Measurements from ENCODE around the gene KRTAP9-3.
"Not testable (repeated sequence)": the region's sequence is repeated elsewhere in the genome, so short reads cannot be mapped to it uniquely, and the experiment has no call there.

The KRTAP9-3 gene, protein sequence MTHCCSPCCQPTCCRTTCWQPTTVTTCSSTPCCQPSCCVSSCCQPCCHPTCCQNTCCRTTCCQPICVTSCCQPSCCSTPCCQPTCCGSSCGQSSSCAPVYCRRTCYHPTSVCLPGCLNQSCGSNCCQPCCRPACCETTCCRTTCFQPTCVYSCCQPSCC

DNA sequence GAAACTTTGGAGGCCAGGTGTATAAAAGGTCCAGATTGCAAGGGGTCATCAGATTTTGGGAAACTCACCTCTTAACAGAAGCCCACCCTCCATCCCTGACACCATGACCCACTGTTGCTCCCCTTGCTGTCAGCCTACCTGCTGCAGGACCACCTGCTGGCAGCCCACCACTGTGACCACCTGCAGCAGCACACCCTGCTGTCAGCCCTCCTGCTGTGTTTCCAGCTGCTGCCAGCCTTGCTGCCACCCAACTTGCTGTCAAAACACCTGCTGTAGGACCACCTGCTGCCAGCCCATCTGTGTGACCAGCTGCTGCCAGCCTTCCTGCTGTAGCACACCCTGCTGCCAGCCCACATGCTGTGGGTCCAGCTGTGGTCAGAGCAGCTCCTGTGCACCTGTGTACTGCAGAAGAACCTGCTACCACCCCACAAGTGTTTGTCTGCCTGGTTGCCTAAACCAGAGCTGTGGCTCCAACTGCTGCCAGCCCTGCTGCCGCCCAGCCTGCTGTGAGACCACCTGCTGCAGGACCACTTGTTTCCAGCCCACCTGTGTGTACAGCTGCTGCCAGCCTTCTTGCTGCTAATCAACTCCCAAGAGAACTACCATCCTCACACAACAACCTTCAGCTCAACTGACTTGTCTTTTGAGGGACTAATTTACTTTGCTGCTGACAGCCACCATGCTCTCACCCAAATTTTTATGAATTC lies at the start of gene KRTAP9-3:
Gene KRTAP9-3 (plus strand): TSS at position 51 of the 707 bp plus-strand sequence. CDS start 53 bp downstream, at position 104.
- FAIRE-seq: not testable (repeated sequence)

DNA sequence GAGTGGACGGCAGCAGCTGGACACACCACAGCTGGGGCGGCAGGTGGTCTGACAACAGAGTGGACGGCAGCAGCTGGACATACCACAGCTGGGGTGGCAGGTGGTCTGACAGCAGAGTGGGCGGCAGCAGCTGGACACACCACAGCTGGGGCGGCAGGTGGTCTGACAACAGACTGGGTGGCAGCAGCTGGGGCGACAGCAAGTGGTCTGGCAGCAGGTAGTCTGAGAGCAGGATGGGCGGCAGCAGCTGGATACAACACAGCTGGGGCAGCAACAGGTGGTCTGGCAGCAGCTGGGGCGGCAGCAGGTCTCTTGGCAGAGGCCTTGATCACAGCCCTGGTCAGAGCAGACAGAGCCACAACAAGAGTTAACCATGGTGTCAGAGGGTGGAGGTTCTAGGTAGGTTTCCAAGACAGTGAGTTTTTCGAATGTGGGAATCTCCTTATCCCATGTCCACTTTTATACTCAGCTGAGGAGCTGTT lies 47.7 kb upstream of the KRTAP9-3 start, which contains the start of gene KRTAP4-1:
Gene KRTAP4-1 (minus strand): TSS at position 432 of the 482 bp plus-strand sequence. CDS start 57 bp downstream, at position 375.
- FAIRE-seq: no peak

DNA sequence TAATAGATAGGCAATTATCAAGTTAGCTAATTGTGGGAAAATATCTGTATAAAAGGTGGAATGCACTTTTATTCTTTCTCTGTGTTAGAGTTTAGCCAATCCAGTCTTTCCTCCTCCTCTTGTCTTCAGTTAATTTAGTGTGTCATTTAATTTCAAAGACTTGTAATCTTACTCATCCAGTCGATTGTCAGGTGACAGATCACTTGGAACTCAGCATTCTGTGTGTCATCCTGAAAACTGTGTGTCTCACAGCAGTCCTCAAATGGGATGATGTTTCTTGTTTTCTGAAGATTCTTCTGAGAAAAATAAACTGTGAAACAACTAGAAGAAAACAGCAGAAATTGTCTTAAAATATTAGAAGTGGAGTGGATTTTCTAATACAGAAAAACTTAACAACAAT lies 47.2 kb upstream of the KRTAP9-3 start:
- no peak for FAIRE-seq

DNA sequence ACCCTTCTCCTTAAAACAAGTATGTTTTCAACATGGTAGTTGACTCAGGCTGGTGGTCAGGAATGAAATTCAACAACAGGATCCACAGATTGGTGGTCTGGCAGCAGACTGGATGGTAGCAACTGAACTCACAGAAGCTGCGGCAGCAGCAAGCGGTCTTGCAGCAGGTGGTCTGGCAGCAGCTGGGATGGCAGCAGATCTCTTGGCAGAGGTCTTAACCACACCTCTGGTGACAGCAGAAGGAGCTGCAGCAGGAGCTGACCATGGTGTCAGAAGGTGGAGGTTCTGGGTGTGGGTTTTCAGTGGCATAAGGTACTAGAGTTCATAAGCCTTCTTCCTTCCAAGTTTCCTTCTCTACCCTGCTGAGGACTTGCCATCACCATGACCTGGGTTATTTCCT lies 45.4 kb upstream of the KRTAP9-3 start:
- FAIRE-seq: no peak

DNA sequence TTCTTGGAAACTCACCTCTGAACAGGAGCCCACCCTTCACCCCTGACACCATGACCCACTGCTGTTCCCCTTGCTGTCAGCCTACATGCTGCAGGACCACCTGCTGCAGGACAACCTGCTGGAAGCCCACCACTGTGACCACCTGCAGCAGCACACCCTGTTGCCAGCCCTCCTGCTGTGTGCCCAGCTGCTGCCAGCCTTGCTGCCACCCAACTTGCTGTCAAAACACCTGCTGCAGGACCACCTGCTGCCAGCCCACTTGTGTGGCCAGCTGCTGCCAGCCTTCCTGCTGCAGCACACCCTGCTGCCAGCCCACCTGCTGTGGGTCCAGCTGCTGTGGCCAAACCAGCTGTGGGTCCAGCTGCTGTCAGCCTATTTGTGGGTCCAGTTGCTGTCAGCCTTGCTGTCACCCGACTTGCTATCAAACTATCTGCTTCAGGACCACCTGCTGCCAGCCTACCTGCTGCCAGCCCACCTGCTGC lies 42.4 kb upstream of the KRTAP9-3 start, which contains the start of gene KRTAP9-1:
Gene KRTAP9-1 (plus strand): TSS at position 51 of the 482 bp plus-strand sequence. CDS start 0 bp downstream, at position 51.
- not testable (repeated sequence) for FAIRE-seq

DNA sequence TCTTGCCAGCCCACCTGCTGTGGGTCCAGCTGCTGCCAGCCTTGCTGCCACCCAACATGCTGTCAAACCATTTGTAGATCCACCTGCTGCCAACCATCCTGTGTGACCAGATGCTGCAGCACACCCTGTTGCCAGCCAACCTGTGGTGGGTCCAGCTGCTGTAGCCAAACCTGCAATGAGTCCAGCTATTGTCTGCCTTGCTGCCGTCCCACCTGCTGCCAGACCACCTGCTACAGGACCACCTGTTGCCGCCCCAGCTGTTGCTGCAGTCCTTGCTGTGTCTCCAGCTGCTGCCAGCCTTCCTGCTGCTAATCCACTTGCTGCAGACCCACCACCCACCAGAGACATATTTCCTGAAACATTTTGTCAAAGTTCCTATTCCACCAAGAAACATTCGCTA lies 41.9 kb upstream of the KRTAP9-3 start:
- no peak for FAIRE-seq

DNA sequence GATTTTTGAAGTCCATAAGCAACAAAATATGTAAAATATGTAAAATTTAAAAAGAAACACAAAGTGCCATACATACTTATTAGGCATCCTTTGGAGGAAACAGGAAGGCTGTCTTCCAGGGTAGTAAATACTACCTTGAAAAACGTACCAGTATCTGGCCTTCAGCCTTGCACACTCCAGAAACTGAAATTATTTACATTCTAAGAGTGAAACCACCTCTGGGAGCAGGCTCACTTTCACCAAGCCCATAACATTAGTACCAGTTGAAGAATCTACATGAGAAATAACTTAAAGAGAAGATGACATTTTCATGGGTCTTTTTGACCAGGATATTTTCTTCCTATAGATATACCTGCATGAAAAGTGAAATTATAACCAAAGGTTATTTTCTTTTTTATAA lies 36.2 kb upstream of the KRTAP9-3 start:
- no peak for FAIRE-seq

DNA sequence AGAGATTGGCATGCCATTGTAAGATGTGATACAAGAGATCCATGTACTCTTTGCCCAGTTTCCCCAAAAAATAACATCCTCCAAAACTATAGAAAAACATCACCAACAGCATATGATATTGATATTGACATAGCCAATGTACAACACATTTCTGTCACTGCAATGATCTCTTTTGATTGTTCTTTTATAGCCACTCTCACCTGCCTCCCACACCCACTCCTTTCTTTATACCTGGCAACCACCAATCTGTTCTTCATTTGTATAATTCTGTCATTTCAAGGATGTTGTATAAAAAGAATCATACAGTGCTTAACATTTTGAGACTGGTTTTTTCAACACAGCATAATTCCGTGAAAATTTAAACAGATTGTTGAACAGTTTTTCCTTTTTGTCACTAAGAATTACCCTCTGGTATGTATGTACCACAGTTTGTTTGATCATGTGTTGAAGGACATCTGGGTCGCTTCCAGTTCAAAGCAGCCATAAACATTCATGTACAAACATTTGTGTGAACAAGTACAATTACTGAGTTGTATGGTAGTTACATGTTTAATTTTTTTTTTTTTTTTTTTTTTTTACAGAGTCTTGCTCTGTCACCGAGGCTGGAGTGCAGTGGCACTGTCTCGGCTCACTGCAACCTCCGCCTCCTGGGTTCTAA lies 32.7 kb upstream of the KRTAP9-3 start:
- FAIRE-seq: no peak

DNA sequence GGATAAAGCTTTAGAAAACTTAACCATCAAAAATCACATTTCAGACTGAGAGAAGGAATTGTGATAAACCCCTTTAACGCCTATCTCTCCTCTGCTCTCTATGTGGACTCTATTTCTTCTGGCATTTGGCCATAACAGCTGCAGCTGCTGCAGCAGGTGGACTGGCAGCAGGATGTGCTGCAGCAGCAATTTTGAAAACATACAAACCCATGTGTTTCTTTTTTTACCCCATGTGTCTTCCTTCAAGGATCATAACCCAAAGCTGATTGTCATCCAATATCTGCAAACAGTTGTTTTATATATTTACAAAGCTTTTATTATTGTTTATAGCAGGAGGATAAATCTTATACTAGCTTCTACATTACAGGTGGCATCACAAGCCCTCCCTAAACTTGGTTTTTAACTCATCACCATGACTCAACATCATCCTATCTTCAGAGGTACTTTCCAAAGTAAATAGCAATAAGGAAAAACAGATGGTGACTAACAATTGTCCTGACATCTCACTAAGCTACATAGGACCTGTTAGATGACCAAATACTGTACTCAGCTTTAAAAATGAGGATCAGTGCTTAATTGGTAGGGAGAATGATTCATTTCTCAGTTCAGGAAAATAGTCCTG lies 20.3 kb upstream of the KRTAP9-3 start:
- FAIRE-seq: no peak

DNA sequence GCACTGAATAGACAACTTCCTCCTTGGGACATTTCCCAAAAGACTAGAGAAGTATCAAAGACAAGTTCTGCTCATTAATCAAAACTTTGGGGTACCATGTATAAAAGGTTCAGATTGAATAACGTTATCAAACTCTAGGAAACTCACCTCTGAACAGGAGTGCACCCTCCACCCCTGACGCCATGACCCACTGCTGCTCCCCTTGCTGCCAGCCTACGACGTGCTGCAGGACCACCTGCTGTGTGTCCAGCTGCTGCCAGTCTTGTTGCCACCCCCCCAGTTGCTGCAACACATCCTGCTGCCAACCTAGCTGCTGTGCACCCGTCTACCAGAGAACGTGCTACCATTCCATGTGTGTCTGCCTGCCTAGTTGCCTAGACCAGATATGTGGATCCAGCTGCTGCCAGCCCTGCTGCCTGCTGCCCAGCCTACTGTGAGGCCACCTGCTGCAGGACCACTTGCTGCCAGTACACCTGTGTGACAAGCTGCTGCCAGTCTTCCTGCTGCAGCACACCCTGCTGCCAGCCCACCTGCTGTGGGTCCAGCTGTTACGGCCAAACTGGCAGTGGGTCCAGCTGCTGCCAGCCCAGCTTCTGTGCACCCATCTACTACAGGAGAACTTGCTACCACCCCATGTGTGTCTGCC lies 19.6 kb upstream of the KRTAP9-3 start:
- FAIRE-seq: no peak

DNA sequence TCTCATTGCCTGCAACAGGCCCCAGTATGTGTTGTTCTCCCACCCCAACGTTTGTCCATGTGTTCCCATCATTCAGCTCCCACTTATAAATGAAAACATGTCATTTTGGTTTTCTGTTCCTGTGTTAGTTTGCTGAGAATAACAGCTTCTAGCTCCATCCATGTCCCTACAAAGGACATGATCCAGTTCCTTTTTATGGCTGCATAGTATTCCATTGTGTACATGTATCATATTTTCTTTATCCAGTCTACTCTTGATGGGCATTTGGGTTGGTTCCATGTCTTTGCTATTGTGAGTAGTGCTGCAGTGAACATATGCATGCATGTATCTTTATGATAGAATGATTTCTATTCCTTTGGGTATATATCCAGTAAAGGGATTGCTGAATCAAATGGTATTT lies 16.6 kb upstream of the KRTAP9-3 start:
- no peak for FAIRE-seq

DNA sequence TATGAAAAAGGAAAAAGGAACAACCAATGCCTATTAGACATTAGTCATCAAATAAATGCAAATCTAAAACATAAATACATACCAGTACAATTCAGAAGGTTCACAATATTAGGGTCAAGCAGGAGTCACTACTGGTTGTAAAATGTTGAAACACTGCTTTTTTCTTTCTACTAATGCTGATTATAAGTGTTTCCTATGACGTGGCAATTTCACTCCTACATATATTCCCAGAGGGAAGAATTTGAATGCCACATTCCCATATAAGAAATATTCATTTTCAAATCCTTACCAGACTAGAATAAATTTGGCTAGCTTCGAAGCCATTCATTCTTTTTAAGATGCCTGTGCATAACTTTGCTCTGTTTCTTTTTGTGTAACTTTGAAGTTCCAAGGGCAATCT lies 8.4 kb upstream of the KRTAP9-3 start:
- FAIRE-seq: no peak

DNA sequence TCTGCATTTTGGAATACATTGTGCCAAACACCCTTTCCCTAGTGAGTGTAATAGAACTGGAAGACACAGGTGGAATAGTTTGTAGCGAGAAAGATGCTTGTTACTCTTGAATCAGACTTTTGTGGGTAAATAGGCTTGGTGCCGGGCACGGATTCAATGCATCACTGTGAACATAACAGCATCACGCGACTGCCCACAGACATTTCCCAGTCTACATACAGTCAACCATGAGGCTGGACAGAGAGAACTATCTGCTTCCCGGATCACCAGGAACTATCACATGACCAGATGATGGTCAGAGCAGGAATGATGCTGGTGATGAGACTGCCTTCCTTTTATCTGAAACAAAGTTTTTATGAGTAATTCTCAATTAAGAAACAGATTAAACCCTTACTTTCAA lies 6.2 kb upstream of the KRTAP9-3 start:
- no peak for FAIRE-seq

DNA sequence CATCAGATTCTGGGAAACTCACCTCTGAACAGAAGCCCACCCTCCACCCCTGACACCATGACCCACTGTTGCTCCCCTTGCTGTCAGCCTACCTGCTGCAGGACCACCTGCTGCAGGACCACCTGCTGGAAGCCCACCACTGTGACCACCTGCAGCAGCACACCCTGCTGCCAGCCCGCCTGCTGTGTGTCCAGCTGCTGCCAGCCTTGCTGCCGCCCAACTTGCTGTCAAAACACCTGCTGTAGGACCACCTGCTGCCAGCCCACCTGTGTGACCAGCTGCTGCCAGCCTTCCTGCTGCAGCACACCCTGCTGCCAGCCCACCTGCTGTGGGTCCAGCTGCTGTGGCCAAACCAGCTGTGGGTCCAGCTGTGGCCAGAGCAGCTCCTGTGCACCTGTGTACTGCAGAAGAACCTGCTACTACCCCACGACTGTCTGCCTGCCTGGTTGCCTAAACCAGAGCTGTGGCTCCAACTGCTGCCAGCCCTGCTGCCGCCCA lies 5.6 kb upstream of the KRTAP9-3 start, which contains the start of gene KRTAP9-2:
Gene KRTAP9-2 (plus strand): TSS at position 51 of the 498 bp plus-strand sequence. CDS start 7 bp downstream, at position 58.
- not testable (repeated sequence) for FAIRE-seq

DNA sequence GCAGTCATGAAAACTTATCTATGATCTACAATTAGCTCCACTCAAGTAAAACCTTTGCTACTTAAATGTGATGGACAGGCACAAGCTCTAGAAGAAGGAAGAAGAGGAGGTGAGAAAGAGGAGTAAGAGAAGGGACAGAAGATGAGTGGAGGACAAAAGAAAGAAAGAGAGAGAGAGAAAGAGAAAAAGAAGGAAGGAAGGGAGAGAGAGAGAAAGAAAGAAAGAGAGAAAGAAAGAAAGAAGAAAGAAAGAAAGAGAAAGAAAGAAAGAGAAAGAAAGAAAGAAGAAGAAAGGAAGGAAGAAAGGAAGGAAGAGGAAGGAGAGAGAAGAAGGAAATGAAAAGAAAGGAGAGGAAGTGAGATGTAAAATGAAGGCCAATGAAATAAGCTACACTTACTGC lies 2.2 kb upstream of the KRTAP9-3 start:
- FAIRE-seq: no peak

DNA sequence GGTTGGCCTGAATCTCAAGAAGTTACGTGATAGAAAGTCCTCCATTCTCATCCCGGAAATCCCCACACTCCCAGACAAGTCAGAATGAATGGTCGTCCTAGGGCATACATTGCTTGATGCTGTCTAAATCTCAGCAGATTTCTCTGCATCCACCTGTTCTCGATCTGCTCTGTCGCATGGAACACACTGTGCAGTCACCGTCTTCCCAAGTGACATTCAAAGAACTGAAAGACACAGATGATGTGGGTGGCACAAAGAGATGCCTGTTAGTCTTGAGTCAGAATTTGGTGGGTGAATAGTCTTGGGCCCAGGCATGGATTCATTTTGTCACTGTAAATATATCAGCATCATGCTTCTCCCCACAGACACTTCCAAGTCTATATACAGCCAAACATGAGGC lies 518 bp upstream of the KRTAP9-3 start:
- no peak for FAIRE-seq

DNA sequence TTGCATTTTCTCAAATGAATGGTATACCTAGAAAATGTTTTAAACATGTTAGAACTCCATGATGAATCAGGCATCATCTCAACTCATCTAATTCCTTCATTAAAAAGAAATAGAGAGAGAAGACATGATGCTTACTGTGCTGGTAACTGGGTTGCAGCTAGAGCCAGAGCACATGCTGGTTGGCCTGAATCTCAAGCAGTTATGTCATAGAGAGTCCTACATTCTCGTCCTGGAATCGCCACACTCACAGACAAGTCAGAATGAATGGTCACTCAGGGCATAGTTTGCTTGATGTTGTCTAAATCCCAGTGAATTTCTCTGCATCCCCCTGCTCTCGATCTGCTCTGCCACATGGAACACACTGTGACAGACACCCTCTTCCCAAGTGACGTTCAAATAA lies 4.9 kb downstream of the KRTAP9-3 start:
- FAIRE-seq: not testable (repeated sequence)

DNA sequence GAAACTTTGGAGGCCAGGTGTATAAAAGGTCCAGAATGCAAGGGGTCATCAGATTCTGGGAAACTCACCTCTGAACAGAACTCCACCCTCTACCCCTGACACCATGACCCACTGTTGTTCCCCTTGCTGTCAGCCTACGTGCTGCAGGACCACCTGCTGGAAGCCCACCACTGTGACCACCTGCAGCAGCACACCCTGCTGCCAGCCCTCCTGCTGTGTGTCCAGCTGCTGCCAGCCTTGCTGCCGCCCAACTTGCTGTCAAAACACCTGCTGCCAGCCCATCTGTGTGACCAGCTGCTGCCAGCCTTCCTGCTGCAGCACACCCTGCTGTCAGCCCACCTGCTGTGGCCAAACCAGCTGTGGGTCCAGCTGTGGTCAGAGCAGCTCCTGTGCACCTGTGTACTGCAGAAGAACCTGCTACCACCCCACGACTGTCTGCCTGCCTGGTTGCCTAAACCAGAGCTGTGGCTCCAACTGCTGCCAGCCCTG lies 5.7 kb downstream of the KRTAP9-3 start, which contains the start of gene KRTAP9-8:
Gene KRTAP9-8 (plus strand): TSS at position 51 of the 489 bp plus-strand sequence. CDS start 53 bp downstream, at position 104.
- FAIRE-seq: not testable (repeated sequence)

DNA sequence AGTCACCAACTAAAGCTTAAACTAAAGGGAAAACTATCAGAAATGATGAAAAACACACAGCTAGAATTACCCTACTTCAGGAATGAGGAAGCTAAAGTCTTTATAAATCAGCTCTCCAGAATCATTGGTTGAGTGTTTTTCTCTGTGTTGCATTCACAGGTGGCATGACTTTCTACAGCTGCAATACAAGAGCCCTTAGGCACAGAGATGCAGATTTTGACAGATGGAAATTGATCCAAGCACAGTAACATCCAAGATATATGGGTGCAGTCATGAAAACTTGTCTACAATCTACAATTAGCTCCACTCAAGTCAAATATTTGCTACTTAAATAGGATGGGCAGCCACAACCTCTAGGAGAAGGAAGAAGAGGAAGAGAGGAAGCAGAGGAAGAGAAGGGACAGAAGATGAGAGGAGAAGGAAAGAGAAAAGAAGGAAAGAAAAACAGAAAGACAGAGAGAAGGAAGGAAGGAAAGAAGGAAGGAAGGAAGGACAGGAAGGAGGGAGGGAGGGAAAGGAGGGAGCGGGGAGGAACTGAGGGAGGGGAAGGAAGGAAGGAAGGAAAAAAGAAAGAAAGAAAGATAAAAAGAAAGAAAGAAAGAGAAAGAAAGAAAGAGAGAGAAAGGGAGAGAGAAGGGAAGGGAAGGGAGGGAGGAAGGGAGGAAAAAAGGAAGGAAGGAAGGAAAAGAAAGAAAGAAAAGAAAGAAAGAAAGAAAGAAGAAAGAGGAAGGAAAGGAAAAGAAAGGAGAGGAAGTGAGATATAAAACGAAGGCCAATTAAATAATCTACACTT lies 14.9 kb downstream of the KRTAP9-3 start:
- FAIRE-seq: not testable (repeated sequence)

DNA sequence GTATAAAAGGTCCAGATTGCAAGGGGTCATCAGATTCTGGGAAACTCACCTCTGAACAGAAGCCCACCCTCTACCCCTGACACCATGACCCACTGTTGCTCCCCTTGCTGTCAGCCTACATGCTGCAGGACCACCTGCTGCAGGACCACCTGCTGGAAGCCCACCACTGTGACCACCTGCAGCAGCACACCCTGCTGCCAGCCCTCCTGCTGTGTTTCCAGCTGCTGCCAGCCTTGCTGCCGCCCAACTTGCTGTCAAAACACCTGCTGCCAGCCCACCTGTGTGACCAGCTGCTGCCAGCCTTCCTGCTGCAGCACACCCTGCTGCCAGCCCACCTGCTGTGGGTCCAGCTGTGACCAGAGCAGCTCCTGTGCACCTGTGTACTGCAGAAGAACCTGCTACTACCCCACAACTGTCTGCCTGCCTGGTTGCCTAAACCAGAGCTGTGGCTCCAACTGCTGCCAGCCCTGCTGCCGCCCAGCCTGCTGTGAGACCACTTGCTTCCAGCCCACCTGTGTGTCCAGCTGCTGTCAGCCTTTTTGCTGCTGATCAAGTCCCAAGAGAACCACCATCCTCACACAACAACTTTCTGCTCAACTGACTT lies 17.5 kb downstream of the KRTAP9-3 start, which contains the start of gene KRTAP9-4:
Gene KRTAP9-4 (plus strand): TSS at position 51 of the 604 bp plus-strand sequence. CDS start 34 bp downstream, at position 85.
- FAIRE-seq: not testable (repeated sequence)

All from colon (tissue), 2 donors.